H1 (cell line): ENCODE data around the gene LAX1. TPM values are rescaled to one million over a fixed set of nuclear protein-coding genes. Genes with fewer than 3 reads are reported as not detected.

Source experiments
- CTCF ChIA-PET: fragments of 300-600 bp; sonication (Branson Sonifier 250); formaldehyde crosslinking; loops from one replicate; lab custom pipeline; 2021; ENCODE audit not compliant: partially characterized antibody; lab: Charles Lee
- POLR2A ChIA-PET: fragments of 300-600 bp; sonication (Branson Sonifier 250); formaldehyde crosslinking; loops from one replicate; lab custom pipeline; 2021; ENCODE audit warnings: inconsistent platforms; ENCODE audit not compliant: partially characterized antibody; lab: Charles Lee
- DNase-seq, 2 experiments: peaks; one replicate each; pipeline versions ENCODE4 v3.0.0 to v3.0.0-alpha.2; 2010 to 2022; ENCODE audit warnings: low spot score in 2 of 2, low read depth in 1 of 2, mixed read lengths in 1 of 2
- FAIRE-seq: peaks from 2 replicates; lab custom pipeline; 2011; peaks lifted over from hg19 to GRCh38; lab: Jason Lieb, UNC
- H2AFZ ChIP-seq: 2 replicates; pipeline ENCODE4 v1.8.1; 2012; ENCODE audit warnings: low read length, inconsistent platforms
- H2AK5ac ChIP-seq: 2 replicates; pipeline ENCODE4 v1.6.1; 2013; ENCODE audit warnings: low read depth, low read length
- H2BK120ac ChIP-seq: replicated peaks from 2 replicates; pipeline ENCODE3; 2013; ENCODE audit warnings: low read depth, low read length, inconsistent platforms
- H2BK12ac ChIP-seq: 2 replicates; pipeline ENCODE4 v1.6.1; 2013; ENCODE audit warnings: low read depth, low read length
- H2BK15ac ChIP-seq: 2 replicates; pipeline ENCODE4 v1.6.1; 2013; ENCODE audit warnings: low read length
- H2BK20ac ChIP-seq: 2 replicates; pipeline ENCODE4 v1.6.1; 2013; ENCODE audit warnings: low read length
- H2BK5ac ChIP-seq: 2 replicates; pipeline ENCODE4 v1.6.1; 2013; ENCODE audit warnings: low read depth, low read length
- H3K14ac ChIP-seq: 2 replicates; pipeline ENCODE4 v1.6.1; 2013; ENCODE audit warnings: inconsistent platforms; ENCODE audit not compliant: insufficient read length
- H3K18ac ChIP-seq: 2 replicates; pipeline ENCODE4 v1.6.1; 2013; ENCODE audit warnings: low read length; ENCODE audit errors: extremely low read depth
- H3K23ac ChIP-seq: 2 replicates; pipeline ENCODE4 v1.6.1; 2013; ENCODE audit warnings: inconsistent platforms; ENCODE audit not compliant: insufficient read length
- H3K23me2 ChIP-seq: 2 replicates; pipeline ENCODE4 v1.6.1; 2013; ENCODE audit warnings: low read depth, low read length
- H3K27ac ChIP-seq: 2 replicates; pipeline ENCODE4 v1.6.1; 2011; ENCODE audit warnings: low read depth, low read length, inconsistent platforms
- H3K27me3 ChIP-seq, 4 experiments: replicated peaks in 1 of 4; 1 replicate in 1 of 4; 2 replicates in 3 of 4; pipeline versions ENCODE4 v1.6.1 to v1.8.1; 2011 to 2013; ENCODE audit warnings: low read length in 3 of 4, mild to moderate bottlenecking in 3 of 4, inconsistent platforms in 2 of 4, mixed read lengths in 2 of 4, moderate library complexity in 1 of 4; ENCODE audit not compliant: control insufficient read depth in 3 of 4, insufficient read depth in 3 of 4; ENCODE audit errors: extremely low read depth in 1 of 4
- H3K36me3 ChIP-seq, 4 experiments: 2 replicates each; pipeline versions ENCODE4 v1.6.1 to v1.8.1; 2011 to 2013; ENCODE audit warnings: mild to moderate bottlenecking in 4 of 4, low read length in 3 of 4, moderate library complexity in 2 of 4, control low read depth in 1 of 4, inconsistent platforms in 1 of 4; ENCODE audit not compliant: insufficient read depth in 4 of 4, control insufficient read depth in 2 of 4
- H3K4ac ChIP-seq: replicated peaks from 2 replicates; pipeline ENCODE3; 2013; ENCODE audit warnings: low read length, low read depth, mixed read lengths, inconsistent platforms; ENCODE audit not compliant: insufficient read length
- H3K4me1 ChIP-seq, 4 experiments: replicated peaks in 1 of 4; 1 replicate in 1 of 4; 2 replicates in 3 of 4; pipeline versions ENCODE4 v1.6.1 to v1.8.1; 2011 to 2013; ENCODE audit warnings: low read length in 3 of 4, inconsistent platforms in 2 of 4, mixed read lengths in 1 of 4; ENCODE audit not compliant: insufficient read depth in 4 of 4, control insufficient read depth in 3 of 4
- H3K4me2 ChIP-seq, 2 experiments: 2 replicates each; pipeline versions ENCODE4 v1.6.1 to v1.8.1; 2011 to 2013; ENCODE audit warnings: low read depth in 2 of 2, low read length in 2 of 2, control low read depth in 1 of 2, inconsistent platforms in 1 of 2, mild to moderate bottlenecking in 1 of 2; ENCODE audit not compliant: insufficient read depth in 1 of 2
- H3K4me3 ChIP-seq, 4 experiments: fragments of 200-600, 300-600 bp in 1 of 4; sonication (generic), shearing (Covaris generic), sonication (Bioruptor Twin) in 1 of 4; 2 replicates each; pipeline versions ENCODE4 v1.5.1 to v1.8.1; 2011 to 2016; ENCODE audit warnings: low read length in 4 of 4, low read depth in 3 of 4, control low read depth in 2 of 4, inconsistent platforms in 2 of 4, mild to moderate bottlenecking in 2 of 4, mixed read lengths in 1 of 4, moderate library complexity in 1 of 4; ENCODE audit not compliant: insufficient read depth in 2 of 4; ENCODE audit errors: extremely low read depth in 1 of 4
- H3K56ac ChIP-seq: replicated peaks from 2 replicates; pipeline ENCODE3; 2013; ENCODE audit warnings: low read depth, mild to moderate bottlenecking, mixed read lengths, low read length, inconsistent platforms; ENCODE audit not compliant: insufficient read length
- H3K79me1 ChIP-seq: 2 replicates; pipeline ENCODE4 v1.6.1; 2013; ENCODE audit warnings: low read depth, low read length, control low read depth
- H3K79me2 ChIP-seq, 2 experiments: 2 replicates each; pipeline versions ENCODE4 v1.6.1 to v1.8.1; 2012 to 2013; ENCODE audit warnings: low read length in 2 of 2, mild to moderate bottlenecking in 2 of 2, inconsistent platforms in 1 of 2; ENCODE audit not compliant: insufficient read depth in 2 of 2, control insufficient read depth in 1 of 2
- H3K9ac ChIP-seq, 4 experiments: replicated peaks in 1 of 4; 1 replicate in 1 of 4; 2 replicates in 3 of 4; pipeline versions ENCODE4 v1.6.1 to v1.8.1; 2011 to 2013; ENCODE audit warnings: low read depth in 3 of 4, low read length in 3 of 4, control low read depth in 2 of 4, mild to moderate bottlenecking in 2 of 4, moderate library complexity in 2 of 4, inconsistent platforms in 1 of 4; ENCODE audit errors: extremely low read depth in 1 of 4
- H3K9me3 ChIP-seq, 2 experiments: 2 replicates each; pipeline versions ENCODE4 v1.6.1 to v1.8.1; 2012 to 2013; ENCODE audit warnings: mild to moderate bottlenecking in 2 of 2, moderate library complexity in 2 of 2, control low read depth in 1 of 2, inconsistent platforms in 1 of 2, low read depth in 1 of 2, low read length in 1 of 2, mixed read lengths in 1 of 2; ENCODE audit not compliant: insufficient read depth in 2 of 2
- H4K20me1 ChIP-seq, 2 experiments: replicated peaks in 1 of 2; 2 replicates each; pipeline versions ENCODE3 to v1.8.1; 2011 to 2013; ENCODE audit warnings: inconsistent platforms in 2 of 2, low read length in 2 of 2, mild to moderate bottlenecking in 1 of 2; ENCODE audit not compliant: insufficient read depth in 2 of 2, control insufficient read depth in 1 of 2
- H4K5ac ChIP-seq: 2 replicates; pipeline ENCODE4 v1.6.1; 2013; ENCODE audit warnings: low read length, low read depth, mixed read lengths, inconsistent platforms; ENCODE audit not compliant: insufficient read length
- H4K8ac ChIP-seq: 2 replicates; pipeline ENCODE4 v1.8.0; 2013; ENCODE audit warnings: mild to moderate bottlenecking, moderate library complexity, low read length, inconsistent platforms; ENCODE audit not compliant: insufficient read depth; ENCODE audit errors: extremely low read depth
- H4K91ac ChIP-seq: replicated peaks from 2 replicates; pipeline ENCODE3; 2013; ENCODE audit warnings: low read length, mixed read lengths, inconsistent platforms; ENCODE audit not compliant: insufficient read length
- ATF2 ChIP-seq: IDR thresholded peaks from 2 replicates; pipeline ENCODE4 v1.6.1; 2012; ENCODE audit warnings: low read length, inconsistent platforms
- BACH1 ChIP-seq: IDR thresholded peaks from 2 replicates; pipeline ENCODE4 v1.6.1; 2012; ENCODE audit warnings: low read length, improper control_type of control experiment
- CEBPB ChIP-seq: IDR thresholded peaks from 2 replicates; pipeline ENCODE4 v1.6.1; 2012; ENCODE audit warnings: low read depth, low read length
- HDAC2 ChIP-seq, 2 experiments: fragments of 300-600 bp in 1 of 2; sonication (generic) in 1 of 2; IDR thresholded peaks; 2 replicates each; pipeline ENCODE4 v1.6.1; 2011 to 2012; ENCODE audit warnings: low read depth in 2 of 2, low read length in 2 of 2, mild to moderate bottlenecking in 2 of 2, moderate library complexity in 2 of 2, borderline replicate concordance in 1 of 2, inconsistent platforms in 1 of 2
- JUND ChIP-seq: IDR thresholded peaks from 2 replicates; pipeline ENCODE4 v1.6.1; 2011; ENCODE audit warnings: mild to moderate bottlenecking, improper control_type of control experiment, low read length
- RNF2 ChIP-seq: fragments of 200-900, 300-1000 bp; sonication (generic); IDR thresholded peaks from 2 replicates; pipeline ENCODE4 v1.7.1; 2016; ENCODE audit warnings: borderline replicate concordance, low read depth, mild to moderate bottlenecking, antibody characterized with exemption, low read length; ENCODE audit not compliant: poor library complexity, severe bottlenecking; ENCODE audit errors: missing control alignments
- SAP30 ChIP-seq: fragments of 300-600 bp; sonication (generic); IDR thresholded peaks from 2 replicates; pipeline ENCODE4 v1.7.1; 2012; ENCODE audit warnings: low read length, moderate library complexity, mild to moderate bottlenecking, inconsistent platforms; ENCODE audit not compliant: insufficient read depth, insufficient replicate concordance
- SP2 ChIP-seq: IDR thresholded peaks from 2 replicates; pipeline ENCODE4 v1.6.1; 2012; ENCODE audit warnings: mild to moderate bottlenecking, low read length, inconsistent platforms
- SP4 ChIP-seq: IDR thresholded peaks from 2 replicates; pipeline ENCODE4 v1.6.1; 2012; ENCODE audit warnings: low read length, inconsistent platforms
- TBP ChIP-seq: IDR thresholded peaks from 2 replicates; pipeline ENCODE4 v1.6.1; 2011; ENCODE audit warnings: low read depth, low read length, improper control_type of control experiment
- USF2 ChIP-seq: IDR thresholded peaks from 2 replicates; pipeline ENCODE4 v1.6.1; 2011; ENCODE audit warnings: low read length, improper control_type of control experiment
- WGBS, 2 experiments: shearing (Covaris generic) in 1 of 2; methylation state at CpG; one replicate each; pipeline versions ENCODE4 v1.1.6 to v1.1.7; 2013 to 2015; ENCODE audit warnings: low lambda C conversion rate in 2 of 2, mixed read lengths in 2 of 2, inconsistent platforms in 1 of 2, low coverage in 1 of 2, missing lambda C conversion rate in 1 of 2; ENCODE audit not compliant: insufficient replicate concordance in 2 of 2, insufficient coverage in 1 of 2, insufficient read length in 1 of 2; ENCODE audit errors: extremely low coverage in 1 of 2, missing lambda C conversion rate in 1 of 2; 5-methylcytosine and 5-hydroxymethylcytosine counted together
- polyA plus RNA-seq, 7 experiments: library from polyadenylated mRNA; depleted of rRNA in 3 of 7; stranded (reverse) in 5 of 7; unstranded in 2 of 7; fragments of >200 nt in 5 of 7; fragments of 200-250 nt in 2 of 7; gene quantifications; 1 replicate in 5 of 7; 2 replicates in 1 of 7; 4 replicates in 1 of 7; pipeline versions ENCODE4 v1.2.1 to v1.2.3, GENCODE V29; 2011 to 2013; ENCODE audit warnings: missing spikeins in 2 of 7, mixed read lengths in 2 of 7
- total RNA-seq: library from RNA; stranded (reverse); fragmentation: NEBNext Ultra II Directional; extraction: Animal tissue kit (Norgen Biotek cat#: 25700); gene quantifications from 2 replicates; pipeline ENCODE4 v1.2.1, GENCODE V29; 2021

LAX1 gene
- total and polyA plus RNA-seq, 2 of the 8 experiments (the other 6 are each of a cell fraction or from before 2014, with no cell fraction given): 0.11 TPM; not detected in 1

GRCh38 chr1:203818399-203818798, 53.4 kb downstream of the LAX1 start:
- Histone ChIP-seq H3K9ac (no peak overlapping the region), H3K9me3 (no peaks in the 10 kb centered on the region), H2AFZ (no peak overlapping the region), H2BK20ac (no peak overlapping the region), H3K4me3 (no peak overlapping the region), H3K4me1 (no peaks in the 10 kb centered on the region), H2BK12ac (no peak overlapping the region), H4K8ac (no peak overlapping the region), H3K79me1 (peaks cover 2% of the 10 kb centered on the region; the same call in 1 of the 2 replicates), H3K27me3 (no peaks in the 10 kb centered on the region), H4K20me1 (peaks cover 7 to 9% of the 10 kb centered on the region in 2 experiments), H3K4me2 (no peak overlapping the region), H3K79me2 (peaks cover 0 to 27% of the 10 kb centered on the region in 2 experiments; a peak in 1 of 4 replicates), H3K23ac (no peak overlapping the region), H4K5ac (no peak overlapping the region), H4K91ac (no peak overlapping the region), H3K27ac (no peak overlapping the region), H3K18ac (no peak overlapping the region), H2BK15ac (no peak overlapping the region), H3K14ac (no peak overlapping the region), H2AK5ac (no peak overlapping the region), H3K4ac (no peak overlapping the region), H3K56ac (no peak overlapping the region), H3K23me2 (no peaks in the 10 kb centered on the region), H3K36me3 (peaks cover 13 to 67% (median 43%) of the 10 kb centered on the region in 4 experiments), H2BK5ac (no peak overlapping the region), H2BK120ac (no peak overlapping the region)
- FAIRE-seq: no peak
- no peak for DNase-seq
- POLR2A ChIA-PET: interaction anchor here (1.5 kb wide), 1 partner anchor 21 kb away, joined by 5 read pairs; no protein-coding TSS in a partner anchor
- CTCF ChIA-PET: no interaction called here
- 85% methylated on average over 6 of the region's 6 CpGs; no CpG with 5 or more reads in 1 of the 2 experiments for WGBS, 2 experiments
- TF ChIP-seq RNF2 (no peak), SAP30 (no peak), USF2 (no peak), SP2 (no peak), CEBPB (no peak), ATF2 (no peak), BACH1 (no peak), SP4 (no peak), TBP (no peak), JUND (no peak), HDAC2 (IDR thresholded peaks at IDR 0.05; ENCODE audit: borderline replicate concordance in 1 of 2, low read depth in 2 of 2, low read length in 2 of 2) (no peak)
